Measurements from ENCODE around the gene EIPR1. TPM values are rescaled to one million over a fixed set of nuclear protein-coding genes. Genes with fewer than 3 reads are reported as not detected.

EIPR1 gene
- total RNA-seq, 2 experiments from 2014 or later, result 33.6 to 35.1 TPM

GRCh38 chr2:3325458-3326181 is 52.0 kb downstream of the EIPR1 start:
- CTCF ChIA-PET, result no interaction called here
- Mint-ChIP-seq H3K4me1 (ENCODE audit: low read depth) (no peaks in the 10 kb centered on the region), H3K4me3 (no peak overlapping the region), H3K27me3 (ENCODE audit: low read depth) (no peaks in the 10 kb centered on the region), H3K27ac (no peak overlapping the region), H3K36me3 (ENCODE audit: low read depth) (peaks cover 19% of the 10 kb centered on the region), H3K9me3 (no peaks in the 10 kb centered on the region)
- intact Hi-C loops (cut with micrococcal nuclease), result no loop called here
- no peak for DNase-seq

GRCh38 chr2:3324404-3325281 is 53.0 kb downstream of the EIPR1 start:
- Mint-ChIP-seq H3K9me3 (no peaks in the 10 kb centered on the region), H3K4me3 (no peak overlapping the region), H3K36me3 (ENCODE audit: low read depth) (peaks cover 10% of the 10 kb centered on the region), H3K4me1 (ENCODE audit: low read depth) (no peaks in the 10 kb centered on the region), H3K27ac (no peak overlapping the region), H3K27me3 (ENCODE audit: low read depth) (no peaks in the 10 kb centered on the region)
- CTCF ChIA-PET, result interaction anchor here (0.5 kb wide), 1 partner anchor 195 kb away, joined by 3 read pairs; no protein-coding TSS in a partner anchor
- intact Hi-C loops (cut with micrococcal nuclease), result no loop called here
- no peak for DNase-seq

- intact Hi-C loops (cut with micrococcal nuclease), result no loop called here
- Mint-ChIP-seq H3K27ac (no peak overlapping the region), H3K36me3 (ENCODE audit: low read depth) (peaks cover 12% of the 10 kb centered on the region), H3K4me1 (ENCODE audit: low read depth) (no peaks in the 10 kb centered on the region), H3K4me3 (no peak overlapping the region), H3K9me3 (no peaks in the 10 kb centered on the region), H3K27me3 (ENCODE audit: low read depth) (no peaks in the 10 kb centered on the region)
- DNase-seq, result no peak
- CTCF ChIA-PET, result interaction anchor here (0.5 kb wide), 1 partner anchor 194 kb away, joined by 3 read pairs; no protein-coding TSS in a partner anchor
Measured at GRCh38 chr2:3324036-3324386, 53.6 kb downstream of the EIPR1 start.

GRCh38 chr2:3323360-3324035 is 54.1 kb downstream of the EIPR1 start:
- H3K4me1 Mint-ChIP-seq (ENCODE audit: low read depth), result no peaks in the 10 kb centered on the region
- no peak overlapping the region for H3K4me3 Mint-ChIP-seq
- no peaks in the 10 kb centered on the region for H3K9me3 Mint-ChIP-seq
- H3K36me3 Mint-ChIP-seq (ENCODE audit: low read depth), result peaks cover 14% of the 10 kb centered on the region
- no peak for DNase-seq
- intact Hi-C loops (cut with micrococcal nuclease), result no loop called here
- CTCF ChIA-PET, result interaction anchor here (0.5 kb wide), 1 partner anchor 193 kb away, joined by 3 read pairs; no protein-coding TSS in a partner anchor
- H3K27ac Mint-ChIP-seq, result no peak overlapping the region
- H3K27me3 Mint-ChIP-seq (ENCODE audit: low read depth), result no peaks in the 10 kb centered on the region

- intact Hi-C loops (cut with micrococcal nuclease), result no loop called here
- Mint-ChIP-seq H3K4me3 (no peak overlapping the region), H3K36me3 (ENCODE audit: low read depth) (peaks cover 15% of the 10 kb centered on the region), H3K9me3 (no peaks in the 10 kb centered on the region), H3K27ac (no peak overlapping the region), H3K27me3 (ENCODE audit: low read depth) (no peaks in the 10 kb centered on the region), H3K4me1 (ENCODE audit: low read depth) (no peaks in the 10 kb centered on the region)
- no peak for DNase-seq
- CTCF ChIA-PET, result no interaction called here
Measured at GRCh38 chr2:3322311-3322970, 55.2 kb downstream of the EIPR1 start.

- DNase-seq, result no peak
- Mint-ChIP-seq H3K4me3 (no peak overlapping the region), H3K27me3 (ENCODE audit: low read depth) (no peaks in the 10 kb centered on the region), H3K36me3 (ENCODE audit: low read depth) (peaks cover 15% of the 10 kb centered on the region), H3K9me3 (no peaks in the 10 kb centered on the region), H3K27ac (no peak overlapping the region), H3K4me1 (ENCODE audit: low read depth) (no peaks in the 10 kb centered on the region)
- intact Hi-C loops (cut with micrococcal nuclease), result no loop called here
- CTCF ChIA-PET, result no interaction called here
Measured at GRCh38 chr2:3321825-3322224, 55.8 kb downstream of the EIPR1 start.

- Mint-ChIP-seq H3K4me1 (ENCODE audit: low read depth) (no peaks in the 10 kb centered on the region), H3K27me3 (ENCODE audit: low read depth) (no peaks in the 10 kb centered on the region), H3K9me3 (no peaks in the 10 kb centered on the region), H3K27ac (no peak overlapping the region), H3K4me3 (no peak overlapping the region), H3K36me3 (ENCODE audit: low read depth) (peaks cover 14% of the 10 kb centered on the region)
- CTCF ChIA-PET, result no interaction called here
- no peak for DNase-seq
- intact Hi-C loops (cut with micrococcal nuclease), result no loop called here
Measured at GRCh38 chr2:3320910-3321605, 56.6 kb downstream of the EIPR1 start.

GRCh38 chr2:3319745-3320566 is 57.7 kb downstream of the EIPR1 start:
- Mint-ChIP-seq H3K36me3 (ENCODE audit: low read depth) (peaks cover 14% of the 10 kb centered on the region), H3K4me3 (no peak overlapping the region), H3K9me3 (no peaks in the 10 kb centered on the region), H3K4me1 (ENCODE audit: low read depth) (no peaks in the 10 kb centered on the region), H3K27ac (no peak overlapping the region), H3K27me3 (ENCODE audit: low read depth) (no peaks in the 10 kb centered on the region)
- DNase-seq, result no peak
- intact Hi-C loops (cut with micrococcal nuclease), result no loop called here
- CTCF ChIA-PET, result interaction anchor here (0.7 kb wide), 1 partner anchor 97 kb away, joined by 6 read pairs; no protein-coding TSS in a partner anchor

GRCh38 chr2:3319134-3319533 is 58.5 kb downstream of the EIPR1 start:
- intact Hi-C loops (cut with micrococcal nuclease), result no loop called here
- H3K4me1 Mint-ChIP-seq (ENCODE audit: low read depth), result no peaks in the 10 kb centered on the region
- no peak for DNase-seq
- no peak overlapping the region for H3K4me3 Mint-ChIP-seq
- no peaks in the 10 kb centered on the region for H3K27me3 Mint-ChIP-seq (ENCODE audit: low read depth)
- H3K9me3 Mint-ChIP-seq, result no peaks in the 10 kb centered on the region
- H3K36me3 Mint-ChIP-seq (ENCODE audit: low read depth), result peaks cover 14% of the 10 kb centered on the region
- CTCF ChIA-PET, result interaction anchor here (0.7 kb wide), 1 partner anchor 97 kb away, joined by 6 read pairs; no protein-coding TSS in a partner anchor
- H3K27ac Mint-ChIP-seq, result no peak overlapping the region

- Mint-ChIP-seq H3K4me1 (ENCODE audit: low read depth) (peaks cover 5% of the 10 kb centered on the region), H3K27me3 (ENCODE audit: low read depth) (no peaks in the 10 kb centered on the region), H3K4me3 (no peak overlapping the region), H3K27ac (no peak overlapping the region), H3K36me3 (ENCODE audit: low read depth) (peaks cover 11% of the 10 kb centered on the region), H3K9me3 (no peaks in the 10 kb centered on the region)
- DNase-seq, result no peak
- CTCF ChIA-PET, result no interaction called here
- intact Hi-C loops (cut with micrococcal nuclease), result no loop called here
Measured at GRCh38 chr2:3317871-3318590, 59.6 kb downstream of the EIPR1 start.
